ENCODE data around the gene SLC24A3.

SLC24A3 gene

DNA sequence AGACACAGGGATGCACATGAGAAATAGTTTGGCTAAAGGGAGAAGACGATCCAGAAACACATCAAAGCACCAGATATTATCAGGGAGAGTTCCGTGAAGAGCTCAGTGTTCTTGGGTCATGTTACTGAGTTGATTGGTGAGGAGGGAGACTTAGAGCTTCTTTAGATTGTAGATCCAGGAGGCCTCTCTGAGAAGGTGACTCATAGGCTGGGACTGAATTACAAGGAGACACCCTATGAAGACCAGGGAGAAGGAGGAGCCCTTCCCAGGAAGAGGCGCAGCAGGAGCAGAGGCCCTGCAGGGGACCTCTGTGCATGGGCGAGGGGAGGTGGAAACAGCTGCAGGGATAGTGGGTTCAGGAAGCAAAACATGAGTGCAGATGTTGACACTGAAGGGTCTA lies 196.5 kb downstream of the SLC24A3 start:
- no peaks in the 10 kb centered on the region for H3K27me3 Mint-ChIP-seq
- H3K4me3 Mint-ChIP-seq = no peak overlapping the region
- H3K27ac Mint-ChIP-seq = no peak overlapping the region
- H3K36me3 Mint-ChIP-seq (ENCODE audit: low read depth) = no peaks in the 10 kb centered on the region
- H3K4me1 Mint-ChIP-seq (ENCODE audit: low read depth) = no peaks in the 10 kb centered on the region
- peaks cover 3% of the 10 kb centered on the region for H3K9me3 Mint-ChIP-seq

DNA sequence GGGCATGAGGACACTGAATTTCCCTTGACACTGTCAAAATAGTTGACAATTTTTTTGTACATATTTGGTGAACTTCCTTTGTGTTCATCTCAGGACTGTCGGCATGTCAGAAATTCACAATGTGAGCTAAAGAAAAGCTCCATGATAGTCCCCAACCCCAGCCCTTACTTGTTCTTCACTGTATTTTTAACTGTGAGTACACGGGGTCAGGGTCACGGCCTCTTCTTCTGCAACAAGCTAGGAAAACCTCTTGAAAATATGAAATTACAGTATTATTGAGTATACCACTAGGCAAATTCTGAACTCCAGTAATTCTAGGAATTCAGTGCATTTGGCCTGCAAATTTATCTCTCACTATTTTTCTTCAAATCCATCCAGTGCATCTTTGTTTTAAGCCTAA lies 199.4 kb downstream of the SLC24A3 start:
- Mint-ChIP-seq H3K36me3 (ENCODE audit: low read depth) (no peaks in the 10 kb centered on the region), H3K9me3 (peaks cover 3% of the 10 kb centered on the region), H3K27ac (no peak overlapping the region), H3K4me1 (ENCODE audit: low read depth) (no peaks in the 10 kb centered on the region), H3K27me3 (no peaks in the 10 kb centered on the region), H3K4me3 (no peak overlapping the region)

DNA sequence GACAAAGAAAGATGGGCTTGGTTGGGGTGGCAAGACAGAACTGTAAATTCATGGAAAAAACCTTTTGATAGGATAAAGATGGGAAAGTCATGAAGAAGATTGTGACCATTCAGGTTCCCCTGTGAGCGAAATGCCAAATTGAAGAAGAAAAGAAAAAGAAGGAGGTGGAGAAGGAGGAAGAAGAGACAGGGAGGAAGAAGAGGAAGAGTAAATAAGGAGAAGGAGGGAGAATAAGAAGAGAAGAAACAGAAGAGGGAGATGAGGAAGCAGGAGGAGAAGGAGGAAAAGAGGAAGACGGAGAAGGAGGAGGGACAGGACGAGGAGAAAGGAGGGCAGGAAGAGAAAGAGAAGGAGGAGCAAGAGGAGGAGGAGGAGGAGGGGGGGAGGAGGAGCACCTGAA lies 199.8 kb downstream of the SLC24A3 start:
- H3K4me3 Mint-ChIP-seq = no peak overlapping the region

DNA sequence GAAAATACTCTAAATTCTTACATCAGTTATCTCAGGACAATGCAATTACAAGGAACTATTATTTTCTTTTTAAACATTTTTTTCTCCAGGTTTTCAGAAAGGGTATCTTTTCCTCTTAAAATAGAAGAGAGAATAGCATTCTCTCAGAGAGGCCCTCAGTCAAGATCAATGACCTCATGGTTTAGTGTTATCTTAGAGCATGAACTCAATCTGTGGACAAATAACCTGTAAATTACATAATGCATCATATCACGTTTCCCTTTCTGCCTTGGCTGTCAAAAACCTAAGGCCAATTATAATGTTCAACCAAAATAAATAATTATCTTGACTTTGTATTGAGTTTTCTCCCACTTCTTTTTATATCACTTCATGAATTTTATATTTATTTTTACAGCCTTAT lies 202.2 kb downstream of the SLC24A3 start:
- Mint-ChIP-seq H3K4me1 (ENCODE audit: low read depth) (no peaks in the 10 kb centered on the region), H3K27me3 (no peaks in the 10 kb centered on the region)

More for the DNA sequence above, 199.8 kb downstream of the SLC24A3 start:
- no peaks in the 10 kb centered on the region for H3K4me1 Mint-ChIP-seq (ENCODE audit: low read depth)
- H3K9me3 Mint-ChIP-seq = peaks cover 3% of the 10 kb centered on the region
- H3K27ac Mint-ChIP-seq = no peak overlapping the region
- H3K36me3 Mint-ChIP-seq (ENCODE audit: low read depth) = no peaks in the 10 kb centered on the region
- no peaks in the 10 kb centered on the region for H3K27me3 Mint-ChIP-seq

DNA sequence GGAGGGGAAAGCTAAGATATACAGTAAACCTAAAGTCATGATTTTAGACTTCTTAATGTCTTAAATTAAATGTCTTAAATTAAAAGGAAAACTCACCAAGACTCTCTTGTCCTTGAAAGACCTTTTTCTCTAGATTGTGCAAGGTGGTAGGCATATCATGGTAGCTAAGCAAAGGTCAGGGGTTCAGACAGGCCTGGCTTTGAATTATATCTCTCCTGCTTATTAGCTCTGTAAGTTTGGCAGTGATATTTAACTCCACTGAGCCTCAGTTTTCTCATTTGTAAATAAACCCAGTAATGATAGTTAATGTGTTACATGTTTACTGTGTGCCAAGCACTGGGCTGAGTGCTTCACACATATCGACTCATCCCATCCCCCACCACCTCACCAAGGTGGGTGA lies 203.3 kb downstream of the SLC24A3 start:
- Mint-ChIP-seq H3K27me3 (no peaks in the 10 kb centered on the region), H3K4me1 (ENCODE audit: low read depth) (no peaks in the 10 kb centered on the region), H3K27ac (no peak overlapping the region), H3K9me3 (peaks cover 3% of the 10 kb centered on the region), H3K36me3 (ENCODE audit: low read depth) (no peaks in the 10 kb centered on the region), H3K4me3 (no peak overlapping the region)

More for the DNA sequence above, 202.2 kb downstream of the SLC24A3 start:
- Mint-ChIP-seq H3K27ac (no peak overlapping the region), H3K9me3 (peaks cover 6% of the 10 kb centered on the region), H3K4me3 (no peak overlapping the region), H3K36me3 (ENCODE audit: low read depth) (no peaks in the 10 kb centered on the region)

DNA sequence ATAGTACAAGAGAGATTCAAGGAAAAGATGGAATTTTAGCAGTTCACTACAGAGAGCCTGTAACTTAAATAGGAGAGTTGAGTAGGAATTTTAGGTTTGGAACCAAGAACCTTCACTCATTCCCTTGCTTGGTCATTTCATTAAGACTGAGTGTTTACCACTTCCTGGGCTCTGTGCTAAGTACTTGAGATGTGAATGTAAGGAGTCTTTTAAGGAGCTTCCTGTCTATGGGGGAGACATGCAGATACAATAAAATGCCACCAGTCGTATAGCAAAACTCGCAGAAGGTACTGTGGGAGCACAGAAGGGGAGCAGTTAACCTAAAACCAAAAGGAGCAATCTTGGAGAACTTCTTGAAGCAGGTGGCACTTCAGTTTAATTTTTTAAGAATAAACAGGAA lies 204.2 kb downstream of the SLC24A3 start:
- H3K27me3 Mint-ChIP-seq = no peaks in the 10 kb centered on the region
- peaks cover 8% of the 10 kb centered on the region for H3K9me3 Mint-ChIP-seq
- no peak overlapping the region for H3K4me3 Mint-ChIP-seq
- no peaks in the 10 kb centered on the region for H3K36me3 Mint-ChIP-seq (ENCODE audit: low read depth)
- H3K4me1 Mint-ChIP-seq (ENCODE audit: low read depth) = no peaks in the 10 kb centered on the region
- H3K27ac Mint-ChIP-seq = no peak overlapping the region

DNA sequence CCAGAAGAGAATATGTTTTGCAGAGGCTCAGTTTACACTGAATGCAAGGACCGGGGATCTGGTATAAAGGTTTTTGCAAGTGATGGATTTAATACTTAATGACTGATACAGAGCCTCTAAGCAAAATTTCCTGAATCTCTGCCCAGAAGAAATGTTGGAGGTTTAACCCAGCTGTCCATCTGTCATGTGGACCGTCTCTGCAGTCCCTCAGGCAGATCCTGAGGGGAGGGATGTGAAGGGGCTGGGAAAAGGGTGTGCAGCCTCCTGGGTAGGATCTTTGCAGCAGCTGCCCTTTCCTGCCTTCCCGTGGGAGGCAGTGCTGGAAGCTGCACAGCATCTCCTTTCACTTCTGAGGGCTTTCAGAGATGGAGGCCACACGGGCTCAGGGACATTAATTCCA lies 207.0 kb downstream of the SLC24A3 start:
- Mint-ChIP-seq H3K27ac (no peak overlapping the region), H3K4me1 (ENCODE audit: low read depth) (no peaks in the 10 kb centered on the region), H3K36me3 (ENCODE audit: low read depth) (no peaks in the 10 kb centered on the region), H3K4me3 (no peak overlapping the region), H3K9me3 (peaks cover 8% of the 10 kb centered on the region), H3K27me3 (no peaks in the 10 kb centered on the region)

DNA sequence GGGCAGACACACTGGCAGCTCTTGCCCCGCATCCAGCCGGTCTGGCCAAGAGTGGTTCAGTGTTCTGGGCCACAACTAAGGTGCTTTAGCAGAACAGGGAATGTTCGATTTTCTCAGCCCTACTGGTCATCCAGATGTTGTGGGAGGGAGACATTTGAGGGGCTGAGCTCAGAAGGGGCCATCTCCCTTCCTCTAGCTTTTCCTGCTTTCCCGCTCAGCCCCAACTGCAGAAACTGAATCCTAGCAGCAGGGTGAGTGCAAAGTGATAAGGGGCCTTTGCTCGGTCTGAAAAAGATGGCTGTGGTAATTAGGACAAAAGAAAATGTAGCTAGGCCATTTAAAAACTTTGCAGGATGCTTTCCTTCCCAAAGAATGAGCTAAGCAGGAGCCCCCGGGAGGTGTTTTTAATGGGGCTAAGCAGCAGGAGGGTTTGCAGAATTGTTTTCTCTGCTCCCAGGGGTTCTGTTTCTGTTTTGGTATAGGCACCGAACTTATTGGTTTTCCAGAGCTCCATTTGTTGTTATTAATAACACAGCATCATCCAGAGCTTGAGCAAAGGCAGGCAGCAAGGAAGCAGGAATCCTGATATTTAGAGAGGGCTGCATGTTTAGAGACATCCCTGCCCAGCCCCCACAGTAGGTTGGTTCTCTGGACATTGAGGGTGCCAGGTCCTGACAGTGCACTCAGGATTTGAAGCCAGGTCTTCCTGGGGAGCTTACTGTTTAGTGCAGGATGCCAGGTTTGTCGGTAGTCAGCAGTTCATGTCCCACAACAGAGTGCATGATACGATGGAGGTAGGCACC lies 210.9 kb downstream of the SLC24A3 start:
- Mint-ChIP-seq H3K36me3 (ENCODE audit: low read depth) (no peaks in the 10 kb centered on the region), H3K4me1 (ENCODE audit: low read depth) (no peaks in the 10 kb centered on the region), H3K27ac (no peak overlapping the region)

DNA sequence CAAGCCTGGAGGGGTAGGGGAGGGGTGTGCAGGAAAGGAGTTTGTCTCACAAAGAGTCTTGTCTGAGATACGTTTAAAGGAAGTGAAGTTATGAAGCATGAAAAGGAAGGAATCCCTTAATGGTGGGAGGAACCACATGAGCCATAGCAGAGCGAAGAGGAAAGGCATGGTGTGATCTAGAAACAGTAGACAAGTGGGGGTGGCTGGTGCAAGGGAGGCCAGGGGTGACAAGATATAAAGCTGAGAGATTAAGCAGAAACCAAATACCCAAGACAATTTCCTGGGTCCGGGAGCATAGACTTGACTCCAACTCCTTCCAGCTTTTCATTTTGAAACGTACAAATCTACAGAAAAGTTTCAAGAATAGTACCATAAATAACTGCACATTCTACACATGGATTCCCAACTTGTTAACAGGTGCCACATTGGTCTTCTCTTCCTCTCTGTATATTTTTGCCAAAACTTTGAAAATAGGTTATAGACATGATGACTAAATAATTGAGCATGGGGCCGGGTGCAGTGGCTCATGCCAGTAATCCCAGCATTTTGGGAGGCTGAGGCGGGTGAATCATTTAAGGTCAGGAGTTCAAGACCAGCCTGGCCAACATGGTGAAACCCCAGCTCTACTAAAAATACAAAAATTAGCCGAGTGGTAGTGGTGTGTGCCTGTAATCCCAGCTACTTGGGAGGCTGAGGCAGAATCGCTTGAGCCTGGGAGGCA lies 211.6 kb downstream of the SLC24A3 start:
- H3K27ac Mint-ChIP-seq = no peak overlapping the region
- H3K4me1 Mint-ChIP-seq (ENCODE audit: low read depth) = no peaks in the 10 kb centered on the region
- H3K36me3 Mint-ChIP-seq (ENCODE audit: low read depth) = no peaks in the 10 kb centered on the region
- H3K9me3 Mint-ChIP-seq = peaks cover 4% of the 10 kb centered on the region
- H3K4me3 Mint-ChIP-seq = no peak overlapping the region
- no peaks in the 10 kb centered on the region for H3K27me3 Mint-ChIP-seq

More for the DNA sequence above, 210.9 kb downstream of the SLC24A3 start:
- no peaks in the 10 kb centered on the region for H3K27me3 Mint-ChIP-seq
- H3K9me3 Mint-ChIP-seq = peaks cover 4% of the 10 kb centered on the region
- H3K4me3 Mint-ChIP-seq = no peak overlapping the region

DNA sequence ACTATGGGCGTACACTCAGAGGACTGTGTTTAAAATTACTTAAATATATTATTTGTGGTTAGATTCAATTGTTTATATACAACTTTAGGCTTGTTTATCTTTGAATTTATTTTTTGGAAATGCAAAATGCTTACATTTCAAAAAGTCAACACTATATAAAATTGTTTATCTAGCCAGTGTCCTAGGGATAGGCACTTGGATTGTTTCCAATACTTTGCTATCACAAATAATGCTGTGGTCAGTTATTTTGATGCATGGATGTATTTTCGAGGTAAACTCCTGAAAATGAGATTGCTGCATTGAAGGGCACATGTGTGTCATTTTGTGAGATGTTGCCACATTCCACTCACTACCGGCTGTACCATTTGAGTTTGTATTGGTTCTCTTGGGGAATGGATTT lies 213.9 kb downstream of the SLC24A3 start:
- no peak overlapping the region for H3K4me3 Mint-ChIP-seq
- no peaks in the 10 kb centered on the region for H3K4me1 Mint-ChIP-seq (ENCODE audit: low read depth)
- H3K27ac Mint-ChIP-seq = no peak overlapping the region
- H3K9me3 Mint-ChIP-seq = peaks cover 2% of the 10 kb centered on the region
- no peaks in the 10 kb centered on the region for H3K36me3 Mint-ChIP-seq (ENCODE audit: low read depth)
- no peaks in the 10 kb centered on the region for H3K27me3 Mint-ChIP-seq

DNA sequence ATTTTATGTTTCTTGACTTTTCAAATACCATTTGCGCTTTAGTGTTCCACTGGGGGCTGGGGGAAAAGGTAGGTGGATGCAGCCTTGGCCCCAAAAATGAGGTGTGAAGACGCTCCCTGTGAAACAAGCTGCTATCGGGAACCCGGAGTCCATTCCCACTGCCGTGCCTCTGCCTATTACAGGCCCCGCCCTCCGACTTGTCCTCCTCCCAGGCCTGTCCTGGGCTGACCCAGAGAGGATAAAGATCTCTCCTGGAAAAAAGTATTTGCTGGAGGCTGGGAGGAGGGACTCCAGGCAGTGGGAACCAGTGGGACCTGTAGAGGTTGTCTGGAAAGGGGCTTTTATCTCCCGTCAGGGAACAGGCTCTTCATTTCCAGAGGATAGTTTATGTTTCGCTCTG lies 215.0 kb downstream of the SLC24A3 start:
- Mint-ChIP-seq H3K27ac (no peak overlapping the region), H3K9me3 (no peaks in the 10 kb centered on the region), H3K27me3 (no peaks in the 10 kb centered on the region), H3K4me3 (no peak overlapping the region), H3K4me1 (ENCODE audit: low read depth) (no peaks in the 10 kb centered on the region), H3K36me3 (ENCODE audit: low read depth) (no peaks in the 10 kb centered on the region)

DNA sequence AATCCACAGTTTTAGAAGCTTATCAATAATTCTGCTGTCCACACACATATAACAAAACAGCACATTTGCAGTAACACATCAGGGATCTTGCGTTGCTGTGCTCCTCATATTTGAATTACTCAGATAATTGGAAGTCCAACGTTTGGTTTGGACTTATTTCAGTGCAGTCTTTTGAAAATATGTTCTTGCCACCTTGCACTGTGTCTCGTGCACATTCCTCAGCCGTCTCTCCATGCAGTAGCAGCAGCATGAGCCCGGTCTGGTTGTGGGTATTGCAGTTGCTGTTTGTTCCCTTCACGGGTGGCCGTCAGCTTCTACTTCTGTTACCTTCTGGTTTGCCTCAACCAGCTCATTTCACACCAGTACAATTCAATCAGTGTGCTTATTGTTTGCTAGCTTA lies 215.5 kb downstream of the SLC24A3 start:
- Mint-ChIP-seq H3K36me3 (ENCODE audit: low read depth) (no peaks in the 10 kb centered on the region), H3K9me3 (no peaks in the 10 kb centered on the region), H3K27me3 (no peaks in the 10 kb centered on the region), H3K4me1 (ENCODE audit: low read depth) (no peaks in the 10 kb centered on the region), H3K27ac (no peak overlapping the region), H3K4me3 (no peak overlapping the region)

DNA sequence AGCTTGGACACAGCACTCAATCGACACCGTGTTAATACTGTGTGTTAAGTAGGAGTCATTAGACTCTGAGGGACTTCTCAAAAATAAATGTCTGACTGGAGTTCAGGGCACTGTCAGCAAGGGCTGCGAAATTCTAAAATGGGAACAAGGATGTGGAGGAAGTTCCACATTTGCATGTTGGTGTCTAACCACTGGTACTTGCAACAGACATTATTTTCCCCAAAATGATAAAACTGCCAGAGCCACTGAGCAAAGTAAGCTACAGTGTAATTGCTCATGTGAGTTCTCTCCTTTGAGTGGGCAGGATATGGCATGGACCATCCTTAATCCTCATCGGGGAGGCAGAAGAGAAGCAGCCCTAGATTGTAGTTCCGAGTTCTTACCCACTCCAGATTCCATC lies 215.9 kb downstream of the SLC24A3 start:
- Mint-ChIP-seq H3K4me1 (ENCODE audit: low read depth) (no peaks in the 10 kb centered on the region), H3K27me3 (no peaks in the 10 kb centered on the region), H3K27ac (no peak overlapping the region), H3K36me3 (ENCODE audit: low read depth) (no peaks in the 10 kb centered on the region), H3K4me3 (no peak overlapping the region), H3K9me3 (no peaks in the 10 kb centered on the region)

DNA sequence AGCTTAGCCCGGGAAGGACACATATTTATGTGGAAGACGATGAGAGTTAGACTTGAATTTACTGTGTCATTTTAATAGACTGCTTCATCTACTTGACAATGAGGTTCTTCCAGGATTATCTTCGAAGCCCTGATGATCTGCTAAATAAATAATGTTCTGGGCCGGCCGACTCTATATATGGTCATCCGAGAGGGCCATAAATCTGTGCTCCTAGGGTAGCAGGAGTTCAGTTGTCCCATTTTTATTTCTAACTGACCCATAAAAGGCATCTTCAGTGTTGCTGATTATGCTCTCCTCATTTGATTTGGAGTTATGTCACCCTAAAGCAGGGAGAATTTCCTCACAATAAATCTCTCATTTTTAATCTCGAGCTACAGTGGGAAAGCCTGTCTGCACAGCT lies 217.1 kb downstream of the SLC24A3 start:
- H3K9me3 Mint-ChIP-seq = no peaks in the 10 kb centered on the region
- no peak overlapping the region for H3K27ac Mint-ChIP-seq
- no peak overlapping the region for H3K4me3 Mint-ChIP-seq
- peaks cover 6% of the 10 kb centered on the region for H3K4me1 Mint-ChIP-seq (ENCODE audit: low read depth)
- H3K27me3 Mint-ChIP-seq = no peaks in the 10 kb centered on the region
- no peaks in the 10 kb centered on the region for H3K36me3 Mint-ChIP-seq (ENCODE audit: low read depth)

DNA sequence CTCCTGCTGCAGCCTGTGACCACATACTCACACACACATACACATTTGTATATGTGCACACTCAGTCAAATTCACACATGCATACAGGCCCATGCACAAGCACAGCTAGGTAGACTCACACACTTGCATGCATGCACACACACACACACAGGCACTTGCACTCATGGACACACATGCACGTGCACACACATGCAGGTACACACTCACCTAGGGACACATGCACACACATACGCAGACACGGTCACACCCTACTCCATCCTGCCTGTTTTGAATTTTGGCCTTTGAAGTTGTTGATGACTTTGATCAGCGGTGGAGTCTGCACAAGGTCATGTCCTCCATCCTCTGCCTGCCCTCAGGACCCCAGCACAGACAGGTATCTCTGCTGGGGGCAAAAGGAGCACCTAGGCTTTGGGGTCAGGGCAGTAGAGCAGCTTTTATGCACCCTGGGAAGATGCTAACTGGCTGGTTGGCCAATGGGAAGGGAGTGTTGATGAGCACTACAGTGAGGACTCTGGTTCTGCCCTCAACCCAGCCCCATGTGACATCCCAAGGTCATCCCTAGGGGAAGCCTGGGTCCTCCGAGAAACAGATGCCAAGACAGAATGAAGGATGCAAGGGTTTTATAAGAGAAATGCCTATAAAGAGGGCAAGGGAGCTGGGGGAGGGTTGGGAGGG lies 218.3 kb downstream of the SLC24A3 start:
- no peak overlapping the region for H3K27ac Mint-ChIP-seq
- no peak overlapping the region for H3K4me3 Mint-ChIP-seq
- no peaks in the 10 kb centered on the region for H3K27me3 Mint-ChIP-seq
- no peaks in the 10 kb centered on the region for H3K36me3 Mint-ChIP-seq (ENCODE audit: low read depth)
- peaks cover 6% of the 10 kb centered on the region for H3K4me1 Mint-ChIP-seq (ENCODE audit: low read depth)
- H3K9me3 Mint-ChIP-seq = no peaks in the 10 kb centered on the region

Measured in stimulated activated naive CD8-positive, alpha-beta T cell treated with anti-CD3 and anti-CD28 coated beads, Interleukin-15, Interleukin-2, amounts not matched to agents 100 ng/mL and 50 ng/mL, for 24 hours (primary cell).